Measurements from ENCODE around the gene NUDT16L1. TPM values are rescaled to one million over a fixed set of nuclear protein-coding genes. Genes with fewer than 3 reads are reported as not detected.

NUDT16L1 gene
- polyA plus RNA-seq, 1 of the 3 experiments (the other 2 are of a cell fraction): 45.8 TPM

DNA sequence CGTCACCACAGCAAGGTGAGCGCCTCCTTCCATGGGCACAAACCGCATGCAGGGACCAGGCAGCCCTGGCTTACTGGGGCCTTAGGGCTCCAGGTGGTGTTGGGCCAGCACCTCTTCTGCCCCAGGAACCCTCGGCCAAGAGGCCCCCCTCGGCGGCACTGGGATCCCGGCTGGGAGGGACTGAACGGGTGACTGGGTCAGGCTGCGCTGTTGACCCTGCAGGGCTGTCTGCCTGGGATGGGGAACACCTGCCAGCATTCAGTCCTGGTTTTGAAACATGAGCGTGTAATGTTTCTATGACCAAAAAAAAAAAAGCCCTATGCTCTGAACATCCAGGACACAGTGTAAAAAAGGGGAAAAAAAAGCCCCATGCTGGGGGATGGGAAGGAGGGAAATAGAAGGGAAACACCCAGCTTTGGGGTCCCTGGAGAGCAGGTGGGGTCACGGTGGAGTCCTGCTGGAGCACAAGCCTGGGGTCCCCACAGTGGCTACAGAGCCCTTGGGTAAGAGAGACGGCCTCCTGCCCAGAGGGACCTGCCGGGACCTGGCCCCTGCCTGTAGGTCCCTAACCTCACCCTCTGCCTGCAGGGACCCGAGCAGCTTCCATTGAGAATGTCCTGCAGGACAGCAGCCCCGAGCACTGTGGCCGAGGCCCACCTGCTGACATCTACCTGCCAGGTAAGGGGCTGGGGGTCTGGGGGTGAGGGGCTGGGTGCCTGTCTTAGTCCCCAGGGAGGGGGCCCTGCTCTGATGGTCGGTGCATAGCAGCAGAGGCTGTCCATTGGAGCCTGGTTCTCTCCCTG is 9.9 kb upstream of the NUDT16L1 start:
- H3K9ac ChIP-seq: no peak overlapping the region
- no peak overlapping the region for H2AFZ ChIP-seq (ENCODE audit: low read depth)
- H3K9me2 ChIP-seq: no peaks in the 10 kb centered on the region
- no peaks in the 10 kb centered on the region; the same call in 1 of the 2 replicates for H3K79me2 ChIP-seq (ENCODE audit: insufficient read depth)
- WGBS (ENCODE audit: low lambda C conversion rate): 95% methylated on average over 10 of the region's 17 CpGs
- DNase-seq: no peak
- H3K4me3 ChIP-seq (ENCODE audit: low read depth in 2 of 2, low read length in 1 of 2): no peak overlapping the region
- H4K20me1 ChIP-seq (ENCODE audit: insufficient read depth): no peaks in the 10 kb centered on the region
- ChIA-PET CTCF (interaction anchor here (0.9 to 1.3 kb wide), 4 partner anchors 8 to 59 kb away, joined by 3 to 6 read pairs (median 4); partner anchors contain the start of gene MGRN1), POLR2A (no interaction called here)
- TF ChIP-seq RFX5 (IDR thresholded peaks at IDR 0.05; ENCODE audit: low read length): no peak
- TF ChIP-seq, protein P1, sequence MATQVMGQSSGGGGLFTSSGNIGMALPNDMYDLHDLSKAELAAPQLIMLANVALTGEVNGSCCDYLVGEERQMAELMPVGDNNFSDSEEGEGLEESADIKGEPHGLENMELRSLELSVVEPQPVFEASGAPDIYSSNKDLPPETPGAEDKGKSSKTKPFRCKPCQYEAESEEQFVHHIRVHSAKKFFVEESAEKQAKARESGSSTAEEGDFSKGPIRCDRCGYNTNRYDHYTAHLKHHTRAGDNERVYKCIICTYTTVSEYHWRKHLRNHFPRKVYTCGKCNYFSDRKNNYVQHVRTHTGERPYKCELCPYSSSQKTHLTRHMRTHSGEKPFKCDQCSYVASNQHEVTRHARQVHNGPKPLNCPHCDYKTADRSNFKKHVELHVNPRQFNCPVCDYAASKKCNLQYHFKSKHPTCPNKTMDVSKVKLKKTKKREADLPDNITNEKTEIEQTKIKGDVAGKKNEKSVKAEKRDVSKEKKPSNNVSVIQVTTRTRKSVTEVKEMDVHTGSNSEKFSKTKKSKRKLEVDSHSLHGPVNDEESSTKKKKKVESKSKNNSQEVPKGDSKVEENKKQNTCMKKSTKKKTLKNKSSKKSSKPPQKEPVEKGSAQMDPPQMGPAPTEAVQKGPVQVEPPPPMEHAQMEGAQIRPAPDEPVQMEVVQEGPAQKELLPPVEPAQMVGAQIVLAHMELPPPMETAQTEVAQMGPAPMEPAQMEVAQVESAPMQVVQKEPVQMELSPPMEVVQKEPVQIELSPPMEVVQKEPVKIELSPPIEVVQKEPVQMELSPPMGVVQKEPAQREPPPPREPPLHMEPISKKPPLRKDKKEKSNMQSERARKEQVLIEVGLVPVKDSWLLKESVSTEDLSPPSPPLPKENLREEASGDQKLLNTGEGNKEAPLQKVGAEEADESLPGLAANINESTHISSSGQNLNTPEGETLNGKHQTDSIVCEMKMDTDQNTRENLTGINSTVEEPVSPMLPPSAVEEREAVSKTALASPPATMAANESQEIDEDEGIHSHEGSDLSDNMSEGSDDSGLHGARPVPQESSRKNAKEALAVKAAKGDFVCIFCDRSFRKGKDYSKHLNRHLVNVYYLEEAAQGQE (IDR thresholded peaks at IDR 0.05; ENCODE audit: low read depth, low read length): no peak
- TF ChIP-seq, protein P2, sequence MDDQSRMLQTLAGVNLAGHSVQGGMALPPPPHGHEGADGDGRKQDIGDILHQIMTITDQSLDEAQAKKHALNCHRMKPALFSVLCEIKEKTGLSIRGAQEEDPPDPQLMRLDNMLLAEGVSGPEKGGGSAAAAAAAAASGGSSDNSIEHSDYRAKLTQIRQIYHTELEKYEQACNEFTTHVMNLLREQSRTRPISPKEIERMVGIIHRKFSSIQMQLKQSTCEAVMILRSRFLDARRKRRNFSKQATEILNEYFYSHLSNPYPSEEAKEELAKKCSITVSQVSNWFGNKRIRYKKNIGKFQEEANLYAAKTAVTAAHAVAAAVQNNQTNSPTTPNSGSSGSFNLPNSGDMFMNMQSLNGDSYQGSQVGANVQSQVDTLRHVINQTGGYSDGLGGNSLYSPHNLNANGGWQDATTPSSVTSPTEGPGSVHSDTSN (IDR thresholded peaks at IDR 0.05): no peak
- peaks cover 0 to 4% of the 10 kb centered on the region in 2 experiments; a peak in 1 of 4 replicates for H3K4me1 ChIP-seq (ENCODE audit: control insufficient read depth in 1 of 2, insufficient read depth in 2 of 2, low read depth in 1 of 2, low read length in 1 of 2)
- H3K27me3 ChIP-seq (ENCODE audit: insufficient read depth): no peaks in the 10 kb centered on the region
- no peaks in the 10 kb centered on the region for H3F3A ChIP-seq (replicated peaks; ENCODE audit: insufficient read depth)
- H3K27ac ChIP-seq (ENCODE audit: low read depth in 2 of 2, low read length in 1 of 2): no peak overlapping the region; a peak in 1 of 4 replicates
- peaks cover 0 to 62% of the 10 kb centered on the region in 2 experiments for H3K36me3 ChIP-seq (replicated peaks in 1 of 2; ENCODE audit: control insufficient read depth in 1 of 2, insufficient read depth in 2 of 2, low read length in 1 of 2)
- no peak overlapping the region for H3K4me2 ChIP-seq
- H3K9me3 ChIP-seq: no peaks in the 10 kb centered on the region

DNA sequence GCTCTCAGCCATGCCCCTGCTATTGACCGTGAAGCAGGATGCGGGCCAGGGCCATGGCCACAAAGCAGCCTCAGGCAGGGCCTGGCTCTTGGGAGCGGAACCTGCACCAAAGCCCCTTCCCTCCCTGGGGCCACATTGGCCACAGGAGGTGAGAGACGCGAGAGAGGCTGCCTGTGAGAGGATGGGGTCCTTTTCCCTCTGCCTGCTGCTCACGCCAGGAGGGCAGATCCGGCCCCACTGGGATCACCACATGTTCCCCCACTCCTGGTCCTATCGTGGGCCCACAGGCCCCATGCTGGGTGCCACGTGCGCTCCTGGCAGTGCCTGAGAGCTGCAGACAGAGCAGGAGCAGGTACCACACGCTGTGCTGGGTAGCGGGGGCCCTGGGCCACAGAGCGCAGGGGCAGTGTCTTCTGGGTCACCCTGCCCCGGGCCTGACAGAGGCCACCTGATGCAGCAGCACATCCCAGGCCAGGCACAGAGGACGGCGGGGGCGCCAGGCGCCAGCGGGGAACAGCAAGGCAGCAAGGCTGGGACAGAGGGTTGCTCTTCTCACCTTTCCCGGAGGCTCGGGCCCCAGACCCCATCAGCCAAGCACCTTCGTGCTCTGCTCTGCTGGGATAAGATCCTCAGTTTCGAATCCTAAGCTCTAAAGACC is 9.2 kb upstream of the NUDT16L1 start:
- WGBS (ENCODE audit: low lambda C conversion rate): 100% methylated on average over 3 of the region's 23 CpGs
- Histone ChIP-seq H3K9me3 (no peaks in the 10 kb centered on the region), H3K79me2 (ENCODE audit: insufficient read depth) (no peaks in the 10 kb centered on the region), H3K9me2 (no peaks in the 10 kb centered on the region), H3K27me3 (ENCODE audit: insufficient read depth) (no peaks in the 10 kb centered on the region), H3K27ac (ENCODE audit: low read depth in 2 of 2, low read length in 1 of 2) (no peak overlapping the region; a peak in 1 of 4 replicates), H3K4me3 (ENCODE audit: low read depth in 2 of 2, low read length in 1 of 2) (no peak overlapping the region), H3K4me2 (no peak overlapping the region), H4K20me1 (ENCODE audit: insufficient read depth) (no peaks in the 10 kb centered on the region), H3K4me1 (ENCODE audit: control insufficient read depth in 1 of 2, insufficient read depth in 2 of 2, low read depth in 1 of 2, low read length in 1 of 2) (no peaks in the 10 kb centered on the region; a peak in 1 of 4 replicates), H2AFZ (ENCODE audit: low read depth) (no peak overlapping the region), H3K9ac (no peak overlapping the region), H3F3A (replicated peaks; ENCODE audit: insufficient read depth) (no peaks in the 10 kb centered on the region), H3K36me3 (replicated peaks in 1 of 2; ENCODE audit: control insufficient read depth in 1 of 2, insufficient read depth in 2 of 2, low read length in 1 of 2) (peaks cover 0 to 63% of the 10 kb centered on the region in 2 experiments)
- ChIA-PET CTCF (no interaction called here), POLR2A (no interaction called here)
- DNase-seq: no peak
- TF ChIP-seq NFIC (IDR thresholded peaks at IDR 0.05; ENCODE audit: borderline replicate concordance): no peak
- no peak for TF ChIP-seq TAF1 (IDR thresholded peaks at IDR 0.05; ENCODE audit: borderline replicate concordance, low read depth, low read length)
- TF ChIP-seq RAD21 (IDR thresholded peaks at IDR 0.05; ENCODE audit: low read length): no peak
- no peak for TF ChIP-seq ELF1 (IDR thresholded peaks at IDR 0.05)
- no peak for TF ChIP-seq CHD2 (IDR thresholded peaks at IDR 0.05; ENCODE audit: low read length, partially characterized antibody)
- no peak for TF ChIP-seq MEF2A (IDR thresholded peaks at IDR 0.05; ENCODE audit: borderline replicate concordance, low read depth)
